Uterus (tissue), 4 donors: ENCODE results near the gene UNKL. TPM values are rescaled to one million over a fixed set of nuclear protein-coding genes. Genes with fewer than 3 reads are reported as not detected.

Experiments used
- DNase-seq, 2 donors: peaks; one replicate each; pipeline ENCODE4 v3.0.0-alpha.2; 2019 to 2020
- H3K27ac ChIP-seq, 2 donors: fragments of 200-600 bp; sonication (generic); 1 replicate in 1 of 2; 2 replicates in 1 of 2; pipeline ENCODE4 v1.5.1; 2016 to 2018
- H3K27me3 ChIP-seq, 2 donors: fragments of 200-600 bp; sonication (generic); one replicate each; pipeline ENCODE4 v1.5.1; 2018 to 2019; ENCODE audit warnings: control low read depth in 1 of 2
- H3K36me3 ChIP-seq, 2 donors: fragments of 200-600 bp; sonication (generic); one replicate each; pipeline ENCODE4 v1.5.1; 2019; ENCODE audit warnings: control low read depth in 1 of 2
- H3K4me1 ChIP-seq, 2 donors: fragments of 200-600 bp; sonication (generic); one replicate each; pipeline ENCODE4 v1.5.1; 2018 to 2019; ENCODE audit warnings: control low read depth in 1 of 2
- H3K4me3 ChIP-seq, 2 donors: fragments of 200-600 bp; sonication (generic); 1 replicate in 1 of 2; 2 replicates in 1 of 2; pipeline ENCODE4 v1.5.1; 2018 to 2019; ENCODE audit warnings: mild to moderate bottlenecking in 1 of 2
- H3K9me3 ChIP-seq, 2 donors: fragments of 200-600 bp; sonication (generic); one replicate each; pipeline ENCODE4 v1.5.1; 2019; ENCODE audit warnings: control low read depth in 1 of 2
- CTCF ChIP-seq, 4 experiments: fragments of 200-600 bp in 2 of 4; fragments of 450-650 bp in 2 of 4; sonication (generic) in 2 of 4; IDR thresholded peaks; one replicate each; pipeline ENCODE4 v1.5.1; 2016 to 2019; ENCODE audit warnings: antibody characterized with exemption in 4 of 4, mild to moderate bottlenecking in 2 of 4, moderate library complexity in 1 of 4
- POLR2A ChIP-seq, 2 donors: fragments of 450-650 bp; IDR thresholded peaks; one replicate each; pipeline ENCODE4 v1.6.1; 2016; ENCODE audit warnings: antibody characterized with exemption in 2 of 2, mild to moderate bottlenecking in 1 of 2, moderate library complexity in 1 of 2
- intact Hi-C: fragments of 100-400 bp; cut with DNase I; formaldehyde crosslinking; loops from one replicate; pipeline ENCODE4 v1.15.1; 2023; ENCODE audit warnings: low total_unique reads
- total RNA-seq, 4 donors: library from RNA; depleted of rRNA in 3 of 4; stranded (reverse); fragments of >200 nt in 3 of 4; gene quantifications; one replicate each; pipeline versions ENCODE4 v1.1.0 to v1.2.4, GENCODE V29; 2014 to 2023
- donor health status: DM: yes; HTN: yes; CAD: no.

UNKL gene
- total RNA-seq, 4 donors from 2014 or later, result 13.5 to 63.3 (median 27.6) TPM

- H3K4me3 ChIP-seq, result no peak overlapping the region
- intact Hi-C loops, result no loop called here
- TF ChIP-seq POLR2A (IDR thresholded peaks at IDR 0.05) (no peak), CTCF (IDR thresholded peaks at IDR 0.05) (no peak)
- H3K9me3 ChIP-seq, result peaks cover 0 to 4% of the 10 kb centered on the region in 2 donors
- H3K4me1 ChIP-seq, result no peaks in the 10 kb centered on the region
- no peaks in the 10 kb centered on the region for H3K27me3 ChIP-seq
- no peak for DNase-seq
- no peaks in the 10 kb centered on the region for H3K36me3 ChIP-seq
- no peak overlapping the region for H3K27ac ChIP-seq
These were observed 86.9 kb downstream of the UNKL start for GRCh38 chr16:1327619-1327947.

- H3K27ac ChIP-seq, result no peak overlapping the region
- no peaks in the 10 kb centered on the region for H3K27me3 ChIP-seq
- H3K4me1 ChIP-seq, result no peaks in the 10 kb centered on the region
- intact Hi-C loops, result no loop called here
- DNase-seq, result no peak
- H3K9me3 ChIP-seq, result peaks cover 0 to 4% of the 10 kb centered on the region in 2 donors
- H3K4me3 ChIP-seq, result no peak overlapping the region
- H3K36me3 ChIP-seq, result no peaks in the 10 kb centered on the region
- no peak for TF ChIP-seq POLR2A (IDR thresholded peaks at IDR 0.05)
These were observed 87.4 kb downstream of the UNKL start for GRCh38 chr16:1326946-1327618.

- H3K36me3 ChIP-seq, result no peaks in the 10 kb centered on the region
- no peak for DNase-seq
- H3K27ac ChIP-seq, result no peak overlapping the region
- H3K9me3 ChIP-seq, result peaks cover 0 to 4% of the 10 kb centered on the region in 2 donors
- H3K4me1 ChIP-seq, result no peaks in the 10 kb centered on the region
- no peaks in the 10 kb centered on the region for H3K27me3 ChIP-seq
- intact Hi-C loops, result no loop called here
- TF ChIP-seq CTCF (IDR thresholded peaks at IDR 0.05) (no peak), POLR2A (IDR thresholded peaks at IDR 0.05) (no peak)
- H3K4me3 ChIP-seq, result no peak overlapping the region
These were observed 88.1 kb downstream of the UNKL start for GRCh38 chr16:1326391-1326790.

GRCh38 chr16:1325673-1326371, 88.7 kb downstream of the UNKL start:
- Histone ChIP-seq H3K4me3 (no peak overlapping the region), H3K27me3 (no peaks in the 10 kb centered on the region), H3K27ac (no peak overlapping the region), H3K9me3 (peaks cover 0 to 4% of the 10 kb centered on the region in 2 donors), H3K36me3 (no peaks in the 10 kb centered on the region), H3K4me1 (no peaks in the 10 kb centered on the region)
- TF ChIP-seq CTCF (IDR thresholded peaks at IDR 0.05) (no peak), POLR2A (IDR thresholded peaks at IDR 0.05) (no peak)
- intact Hi-C loops, result no loop called here
- DNase-seq, result no peak

GRCh38 chr16:1325261-1325660, 89.2 kb downstream of the UNKL start:
- intact Hi-C loops, result no loop called here
- DNase-seq, result no peak
- H3K36me3 ChIP-seq, result no peaks in the 10 kb centered on the region

More at GRCh38 chr16:1325261-1325660, 89.2 kb downstream of the UNKL start:
- Histone ChIP-seq H3K4me3 (no peak overlapping the region), H3K27me3 (no peaks in the 10 kb centered on the region), H3K9me3 (peaks cover 0 to under 1% of the 10 kb centered on the region in 2 donors), H3K27ac (no peak overlapping the region), H3K4me1 (no peaks in the 10 kb centered on the region)
- TF ChIP-seq CTCF (IDR thresholded peaks at IDR 0.05) (no peak), POLR2A (IDR thresholded peaks at IDR 0.05) (no peak)
